Endothelial cell of umbilical vein (primary cell): ENCODE measurements around the gene DIP2A.

Experiments used
- CTCF ChIP-seq, 2 donors: IDR thresholded peaks; 1 replicate in 1 of 2; 2 replicates in 1 of 2; pipeline ENCODE4 v1.5.1; 2011; ENCODE audit warnings: low read length in 2 of 2, mild to moderate bottlenecking in 2 of 2, moderate library complexity in 2 of 2, control low read depth in 1 of 2, inconsistent platforms in 1 of 2, low read depth in 1 of 2; ENCODE audit not compliant: insufficient read depth in 1 of 2; ENCODE audit errors: extremely low read depth in 1 of 2
- POLR2A ChIP-seq: IDR thresholded peaks from 2 replicates; pipeline ENCODE4 v1.6.1; 2012; ENCODE audit warnings: low read depth, mild to moderate bottlenecking, control low read depth, low read length

- TF ChIP-seq CTCF (IDR thresholded peaks at IDR 0.05; ENCODE audit: extremely low read depth in 1 of 2, insufficient read depth in 1 of 2, low read depth in 1 of 2, low read length in 2 of 2) (no peak), POLR2A (no peak)
Observed at GRCh38 chr21:46544824-46545223, 86.1 kb downstream of the DIP2A start.
